Measurements from ENCODE around the gene CYP20A1. TPM values are rescaled to one million over a fixed set of nuclear protein-coding genes. Genes with fewer than 3 reads are reported as not detected.

Gene CYP20A1
- total RNA-seq, 2 donors from 2014 or later: 35.1 to 35.4 TPM

DNA sequence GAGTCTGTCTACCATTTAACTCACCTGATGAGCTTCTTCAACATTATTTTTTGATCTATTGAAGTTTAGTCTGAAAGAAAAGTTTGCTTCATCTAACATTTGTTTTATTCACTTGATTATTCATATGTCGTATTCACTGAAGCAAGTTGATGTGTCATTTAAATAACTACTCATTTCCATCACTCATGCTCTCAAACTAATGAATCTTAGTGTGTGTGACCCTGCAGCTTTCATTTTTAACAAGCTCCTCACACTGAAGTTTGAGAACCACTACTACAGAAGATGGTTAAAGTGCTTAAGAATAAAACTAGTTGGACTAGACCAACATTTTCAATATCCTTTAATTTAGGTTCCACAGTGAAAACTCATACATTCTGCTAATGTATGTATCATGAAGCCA, 87.5 kb downstream of the CYP20A1 start:
- no peak overlapping the region for H3K4me3 ChIP-seq
- H3K4me1 ChIP-seq (replicated peaks): no peaks in the 10 kb centered on the region
- intact Hi-C loops (cut with DNase I): no loop called here
- H3K9me3 ChIP-seq: no peaks in the 10 kb centered on the region
- no peaks in the 10 kb centered on the region for H3K36me3 ChIP-seq
- no peaks in the 10 kb centered on the region for H3K27me3 ChIP-seq (replicated peaks; ENCODE audit: insufficient read depth)
- no peak for DNase-seq (ENCODE audit: low spot score)
- TF ChIP-seq POLR2A (IDR thresholded peaks at IDR 0.05) (no peak), POLR2AphosphoS5 (IDR thresholded peaks at IDR 0.05) (no peak)
- TF ChIP-seq, protein P1, sequence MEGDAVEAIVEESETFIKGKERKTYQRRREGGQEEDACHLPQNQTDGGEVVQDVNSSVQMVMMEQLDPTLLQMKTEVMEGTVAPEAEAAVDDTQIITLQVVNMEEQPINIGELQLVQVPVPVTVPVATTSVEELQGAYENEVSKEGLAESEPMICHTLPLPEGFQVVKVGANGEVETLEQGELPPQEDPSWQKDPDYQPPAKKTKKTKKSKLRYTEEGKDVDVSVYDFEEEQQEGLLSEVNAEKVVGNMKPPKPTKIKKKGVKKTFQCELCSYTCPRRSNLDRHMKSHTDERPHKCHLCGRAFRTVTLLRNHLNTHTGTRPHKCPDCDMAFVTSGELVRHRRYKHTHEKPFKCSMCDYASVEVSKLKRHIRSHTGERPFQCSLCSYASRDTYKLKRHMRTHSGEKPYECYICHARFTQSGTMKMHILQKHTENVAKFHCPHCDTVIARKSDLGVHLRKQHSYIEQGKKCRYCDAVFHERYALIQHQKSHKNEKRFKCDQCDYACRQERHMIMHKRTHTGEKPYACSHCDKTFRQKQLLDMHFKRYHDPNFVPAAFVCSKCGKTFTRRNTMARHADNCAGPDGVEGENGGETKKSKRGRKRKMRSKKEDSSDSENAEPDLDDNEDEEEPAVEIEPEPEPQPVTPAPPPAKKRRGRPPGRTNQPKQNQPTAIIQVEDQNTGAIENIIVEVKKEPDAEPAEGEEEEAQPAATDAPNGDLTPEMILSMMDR (IDR thresholded peaks at IDR 0.05): no peak
- H3K27ac ChIP-seq: no peak overlapping the region
- 95% methylated on average over 1 of the region's 1 CpG for WGBS

DNA sequence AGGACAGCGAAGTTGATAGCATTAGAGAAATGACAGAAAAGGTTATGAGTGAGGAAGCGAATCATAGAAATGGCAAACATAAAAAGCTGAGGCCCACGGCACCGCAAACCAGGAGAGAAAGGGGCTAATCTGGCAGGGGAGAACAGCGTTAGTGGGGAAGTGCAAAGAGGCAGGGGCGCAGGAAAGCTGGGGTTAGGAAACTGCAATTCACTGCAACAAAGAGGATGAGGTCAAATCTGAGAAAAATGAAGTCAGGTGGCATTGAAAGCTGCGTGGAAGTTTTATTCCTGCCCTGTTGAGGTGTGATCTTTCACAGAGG, 88.7 kb downstream of the CYP20A1 start:
- TF ChIP-seq POLR2A (IDR thresholded peaks at IDR 0.05) (no peak), POLR2AphosphoS5 (IDR thresholded peaks at IDR 0.05) (no peak)
- TF ChIP-seq, protein P1 (IDR thresholded peaks at IDR 0.05): no peak
- Histone ChIP-seq H3K36me3 (no peaks in the 10 kb centered on the region), H3K27me3 (replicated peaks; ENCODE audit: insufficient read depth) (no peaks in the 10 kb centered on the region), H3K4me1 (replicated peaks) (no peaks in the 10 kb centered on the region), H3K27ac (peak overlapping the region; percentile 88 to 90), H3K4me3 (peak overlapping the region; percentile 97), H3K9me3 (no peaks in the 10 kb centered on the region)
- 3% methylated on average over 7 of the region's 7 CpGs for WGBS
- intact Hi-C loops (cut with DNase I): no loop called here
- no peak for DNase-seq (ENCODE audit: low spot score)

- WGBS: under 1% methylated on average over 94 of the region's 98 CpGs
- peak; percentile 77 for DNase-seq (ENCODE audit: low spot score)
- intact Hi-C loops (cut with DNase I): no loop called here
These were observed 89.3 kb downstream of the CYP20A1 start, which contains the start of gene ABI2 for GRCh38 chr2:203327901-203328759. Gene ABI2 (plus strand): TSS chr2:203328394. CDS start chr2:203328515, 121 bp downstream.

GRCh38 chr2:203328760-203329540, 90.1 kb downstream of the CYP20A1 start:
- Histone ChIP-seq H3K27me3 (replicated peaks; ENCODE audit: insufficient read depth) (no peaks in the 10 kb centered on the region), H3K4me3 (peak overlapping the region; percentile 97), H3K36me3 (no peaks in the 10 kb centered on the region), H3K9me3 (no peaks in the 10 kb centered on the region), H3K4me1 (replicated peaks) (no peaks in the 10 kb centered on the region), H3K27ac (peak overlapping the region; percentile 88 to 90)
- intact Hi-C loops (cut with DNase I): no loop called here
- under 1% methylated on average over 30 of the region's 31 CpGs for WGBS
- no peak for TF ChIP-seq POLR2A (IDR thresholded peaks at IDR 0.05)
- TF ChIP-seq POLR2AphosphoS5 (IDR thresholded peaks at IDR 0.05): no peak
- TF ChIP-seq, protein P1 (IDR thresholded peaks at IDR 0.05): no peak
- peak; percentile 22 for DNase-seq (ENCODE audit: low spot score)

More at GRCh38 chr2:203327901-203328759, 89.3 kb downstream of the CYP20A1 start, which contains the start of gene ABI2:
- no peaks in the 10 kb centered on the region for H3K27me3 ChIP-seq (replicated peaks; ENCODE audit: insufficient read depth)
- H3K27ac ChIP-seq: peak within 1 kb of the TSS; percentile 88 to 90
- no peaks in the 10 kb centered on the region for H3K9me3 ChIP-seq
- no peaks in the 10 kb centered on the region for H3K4me1 ChIP-seq (replicated peaks)
- H3K4me3 ChIP-seq: peak within 1 kb of the TSS; percentile 97
- TF ChIP-seq, protein P1 (IDR thresholded peaks at IDR 0.05): no peak
- peak; percentile 49 for TF ChIP-seq POLR2A (IDR thresholded peaks at IDR 0.05)
- H3K36me3 ChIP-seq: no peaks in the 10 kb centered on the region
